Measurements from ENCODE around the gene VMP1.
A peak's percentile ranks its signal among the peaks of the same experiment; 100 is the strongest.
"Not testable (repeated sequence)": the region's sequence is repeated elsewhere in the genome, so short reads cannot be mapped to it uniquely, and the experiment has no call there.

VMP1 gene

DNA sequence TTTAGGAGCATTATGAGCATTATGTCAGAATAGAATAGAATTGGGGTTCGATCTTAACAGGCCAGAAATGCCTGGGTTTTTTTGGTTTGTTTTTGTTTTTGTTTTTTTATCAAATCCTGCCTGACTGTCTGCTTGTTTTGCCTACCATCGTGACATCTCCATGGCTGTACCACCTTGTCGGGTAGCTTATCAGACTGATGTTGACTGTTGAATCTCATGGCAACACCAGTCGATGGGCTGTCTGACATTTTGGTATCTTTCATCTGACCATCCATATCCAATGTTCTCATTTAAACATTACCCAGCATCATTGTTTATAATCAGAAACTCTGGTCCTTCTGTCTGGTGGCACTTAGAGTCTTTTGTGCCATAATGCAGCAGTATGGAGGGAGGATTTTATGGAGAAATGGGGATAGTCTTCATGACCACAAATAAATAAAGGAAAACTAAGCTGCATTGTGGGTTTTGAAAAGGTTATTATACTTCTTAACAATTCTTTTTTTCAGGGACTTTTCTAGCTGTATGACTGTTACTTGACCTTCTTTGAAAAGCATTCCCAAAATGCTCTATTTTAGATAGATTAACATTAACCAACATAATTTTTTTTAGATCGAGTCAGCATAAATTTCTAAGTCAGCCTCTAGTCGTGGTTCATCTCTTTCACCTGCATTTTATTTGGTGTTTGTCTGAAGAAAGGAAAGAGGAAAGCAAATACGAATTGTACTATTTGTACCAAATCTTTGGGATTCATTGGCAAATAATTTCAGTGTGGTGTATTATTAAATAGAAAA lies 133.8 kb downstream of the VMP1 start:
- peak; percentile 61 for DNase-seq (ENCODE audit: low spot score)

- DNase-seq (ENCODE audit: low spot score): not testable (repeated sequence)
Measured at GRCh38 chr17:59841882-59842263, 134.4 kb downstream of the VMP1 start.

GRCh38 chr17:59842901-59843652 lies 135.6 kb downstream of the VMP1 start:
- DNase-seq (ENCODE audit: low spot score): peak; percentile 90

DNA sequence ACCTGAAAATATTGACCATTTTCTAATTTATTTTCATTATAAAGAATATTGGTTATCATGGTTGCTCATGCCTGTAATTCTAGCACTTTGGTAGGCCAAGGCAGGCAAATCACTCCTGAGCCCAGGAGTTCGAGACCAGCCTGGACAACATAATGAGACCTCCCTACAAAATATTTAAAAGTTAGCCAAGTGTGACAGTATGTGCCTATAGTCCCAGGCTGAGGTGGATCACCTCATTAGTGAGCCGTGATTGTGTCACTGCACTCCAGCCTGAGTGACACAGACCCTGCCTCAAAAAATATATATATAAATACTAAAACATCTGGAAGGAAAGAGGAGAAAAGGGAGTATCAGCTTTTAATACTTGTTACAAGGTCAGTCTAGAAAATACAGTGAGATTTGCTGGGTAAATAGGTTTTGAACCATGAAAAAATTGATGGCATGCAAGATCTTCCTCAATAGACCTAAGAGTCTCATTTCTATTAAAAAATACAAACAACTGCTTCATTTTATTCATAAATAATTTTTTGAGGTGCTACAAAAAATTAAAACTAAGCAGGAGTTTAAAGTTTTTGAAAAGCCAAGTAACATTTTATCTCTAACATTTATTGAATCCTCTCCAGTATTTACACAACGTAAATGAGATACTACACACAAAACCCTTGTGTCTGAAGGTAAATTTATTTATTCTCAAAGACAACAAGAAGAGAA lies 137.6 kb downstream of the VMP1 start:
- no peak for DNase-seq (ENCODE audit: low spot score)

DNA sequence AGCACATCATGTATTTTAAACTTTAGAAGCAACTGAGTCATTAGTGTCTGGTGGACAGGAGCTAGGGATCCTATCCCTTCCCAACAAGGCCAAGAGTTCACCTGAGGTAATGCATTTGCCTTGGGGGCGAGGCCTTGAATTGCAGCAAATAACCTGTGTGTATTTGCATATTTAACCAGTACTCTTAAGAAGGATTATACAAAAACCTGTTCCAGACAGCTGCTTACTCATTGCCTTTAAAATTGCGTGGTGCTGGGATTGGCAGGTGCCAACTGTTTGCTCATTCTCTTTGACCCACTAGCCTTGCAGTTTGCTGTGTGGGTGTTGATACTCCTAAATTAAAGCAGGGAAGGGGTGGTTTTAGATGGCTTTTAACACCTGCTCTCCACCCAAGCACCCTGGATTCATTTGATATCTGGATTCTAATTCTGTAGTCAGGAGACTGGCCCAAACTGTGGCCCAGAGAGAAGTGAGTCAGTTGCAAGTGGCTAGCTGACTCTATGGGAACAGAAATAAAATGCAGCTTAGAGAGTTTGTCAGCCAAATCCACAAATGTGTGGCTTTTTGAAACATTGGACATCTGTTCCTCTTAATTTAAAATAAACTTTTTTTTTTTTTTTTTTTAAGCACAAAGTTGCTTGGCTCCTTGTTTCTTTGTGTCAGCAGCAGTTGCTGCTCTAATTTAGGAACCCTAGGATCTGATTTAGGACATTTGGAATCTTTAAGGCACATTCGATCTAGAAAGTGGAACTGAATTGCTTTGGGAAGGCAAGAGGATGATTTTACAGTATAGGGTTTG lies 138.3 kb downstream of the VMP1 start:
- DNase-seq (ENCODE audit: low spot score): peak; percentile 64

GRCh38 chr17:59846394-59847165 lies 139.1 kb downstream of the VMP1 start:
- DNase-seq (ENCODE audit: low spot score): peak; percentile 82

- no peak for DNase-seq (ENCODE audit: low spot score)
Measured at GRCh38 chr17:59848385-59848668, 140.9 kb downstream of the VMP1 start.

GRCh38 chr17:59848778-59849177 lies 141.3 kb downstream of the VMP1 start:
- DNase-seq (ENCODE audit: low spot score): peak; percentile 92

DNA sequence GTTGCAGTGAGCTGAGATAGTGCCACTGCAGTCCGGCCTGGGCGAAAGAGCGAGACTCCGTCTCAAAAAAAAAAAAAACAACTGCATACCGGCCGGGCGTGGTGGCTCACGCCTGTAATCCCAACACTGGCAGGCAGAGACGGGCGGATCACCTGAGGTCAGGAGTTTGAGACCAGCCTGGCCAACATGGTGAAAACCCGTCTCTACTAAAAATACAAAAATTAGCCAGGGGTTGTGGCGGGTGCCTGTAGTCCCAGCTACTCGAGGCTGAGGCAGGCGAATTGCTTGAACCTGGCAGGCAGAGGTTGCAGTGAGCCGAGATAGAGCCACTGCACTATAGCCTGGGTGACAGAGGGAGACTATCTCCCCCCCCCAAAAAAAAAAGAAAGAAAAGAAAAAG lies 142.9 kb downstream of the VMP1 start:
- DNase-seq (ENCODE audit: low spot score): not testable (repeated sequence)

DNA sequence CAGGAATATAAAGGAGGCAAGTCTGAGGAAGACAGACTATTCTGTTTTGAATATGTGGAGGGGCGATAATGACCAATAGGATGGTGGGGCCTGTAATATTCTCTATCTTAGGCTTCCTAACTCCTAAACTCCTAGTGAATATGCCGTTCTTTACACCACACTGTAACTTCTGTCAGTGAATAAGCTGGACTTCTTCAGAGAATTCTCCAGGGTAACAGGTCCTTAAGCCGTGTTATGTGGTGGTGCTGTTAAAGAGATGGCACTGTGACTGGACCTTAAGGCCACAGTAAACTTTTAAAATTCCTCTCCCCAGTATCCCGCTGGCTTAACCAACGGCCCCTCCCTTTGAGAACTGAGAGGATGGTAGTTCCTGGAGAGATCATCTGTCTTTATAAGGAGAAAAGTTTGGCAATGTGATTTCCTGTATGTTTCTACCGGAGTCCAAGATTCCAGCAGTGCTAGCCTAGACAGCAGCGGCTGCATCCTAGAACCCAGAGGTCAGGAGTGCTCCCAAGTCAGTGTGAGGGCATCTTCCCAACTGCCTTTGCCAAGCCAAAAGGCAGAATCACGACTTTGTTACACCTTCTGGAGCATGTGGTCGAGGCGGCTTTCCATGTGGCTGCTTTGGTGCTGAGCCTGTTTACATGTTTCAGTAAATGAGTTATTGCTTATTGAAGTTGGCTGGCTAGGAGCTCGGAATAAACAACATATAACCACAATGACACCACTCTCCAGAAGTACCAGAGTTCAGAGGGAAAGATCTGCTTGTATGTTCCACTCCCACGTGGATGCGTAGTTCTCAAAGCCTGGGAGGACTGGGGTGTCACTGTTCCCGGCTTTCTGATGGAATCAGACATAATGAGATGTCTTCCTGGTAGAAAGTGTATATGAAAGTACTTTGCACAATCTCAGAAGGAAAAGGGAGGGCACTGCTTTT lies 144.3 kb downstream of the VMP1 start:
- no peak for DNase-seq (ENCODE audit: low spot score)

- DNase-seq (ENCODE audit: low spot score): not testable (repeated sequence)
Measured at GRCh38 chr17:59852847-59853167, 145.4 kb downstream of the VMP1 start.

DNA sequence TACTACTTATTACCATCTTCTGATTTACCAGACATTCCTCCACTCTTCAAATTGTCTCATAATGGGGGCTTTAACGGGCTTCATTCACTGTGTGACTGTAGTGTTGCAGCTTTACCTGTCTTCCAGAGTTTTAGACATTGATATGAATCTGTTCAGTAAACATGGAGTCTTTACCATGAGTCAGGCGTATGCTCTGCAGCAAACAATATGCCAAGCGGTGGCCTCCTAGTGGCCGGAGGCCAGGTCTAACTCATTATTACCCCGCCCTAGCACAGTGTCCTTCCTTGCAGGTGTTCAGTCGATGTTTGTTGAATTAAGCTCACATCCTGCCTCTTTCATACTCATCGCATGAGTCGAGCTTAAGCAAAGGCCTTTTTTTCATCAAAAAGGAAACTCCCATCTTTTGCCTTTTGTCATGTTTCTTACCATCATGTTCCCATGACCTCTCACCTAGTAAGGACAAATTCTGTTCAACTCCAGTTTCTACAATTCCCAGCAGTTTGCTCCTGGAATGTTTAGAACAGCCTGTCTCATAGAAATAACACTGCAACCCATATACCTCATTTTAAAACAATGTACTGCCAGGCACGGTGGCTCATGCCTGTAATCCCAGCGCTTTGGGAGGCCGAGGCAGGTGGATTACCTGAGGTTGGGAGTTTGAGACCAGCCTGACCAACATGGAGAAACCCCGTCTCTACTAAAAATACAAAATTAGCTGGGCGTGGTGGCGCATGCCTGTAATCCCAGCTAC lies 145.9 kb downstream of the VMP1 start:
- DNase-seq (ENCODE audit: low spot score): peak; percentile 68

DNA sequence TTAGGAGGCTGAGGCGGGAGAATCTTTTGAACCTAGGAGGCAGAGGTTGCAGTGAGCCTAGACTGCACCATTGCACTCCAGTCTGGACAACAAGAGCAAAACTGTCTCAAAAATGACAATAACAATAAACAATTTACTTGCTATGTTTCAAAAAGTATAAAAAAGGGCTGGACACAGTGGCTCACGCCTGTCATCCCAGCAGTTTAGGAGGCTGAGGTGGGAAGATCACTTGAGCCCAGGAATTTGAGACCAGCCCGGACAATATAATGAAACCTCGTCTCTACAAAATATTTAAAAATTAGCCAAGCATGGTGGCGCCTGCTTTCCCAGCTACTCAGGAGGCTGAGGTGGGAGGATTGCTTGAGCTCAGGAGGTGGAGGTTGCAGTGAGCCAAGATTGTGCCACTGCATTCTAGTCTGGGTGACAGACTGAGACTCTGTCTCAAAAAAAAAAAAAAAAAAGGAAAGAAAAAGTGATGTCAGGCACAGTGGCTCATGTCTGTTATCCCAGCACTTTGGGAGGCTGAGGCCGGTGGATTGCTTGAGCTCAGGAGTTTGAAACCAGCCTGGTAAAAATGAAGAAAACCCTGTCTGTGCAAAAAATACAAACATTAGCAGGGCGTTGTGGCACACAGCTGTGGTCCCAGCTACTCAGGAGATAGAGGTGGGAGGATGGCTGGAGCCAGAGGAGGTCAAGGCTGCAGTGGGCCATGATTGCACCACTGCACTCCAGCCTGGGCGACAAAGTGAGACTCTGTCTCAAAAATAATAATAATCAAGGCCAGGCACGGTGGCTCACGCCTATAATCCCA lies 146.7 kb downstream of the VMP1 start:
- DNase-seq (ENCODE audit: low spot score): not testable (repeated sequence)

DNA sequence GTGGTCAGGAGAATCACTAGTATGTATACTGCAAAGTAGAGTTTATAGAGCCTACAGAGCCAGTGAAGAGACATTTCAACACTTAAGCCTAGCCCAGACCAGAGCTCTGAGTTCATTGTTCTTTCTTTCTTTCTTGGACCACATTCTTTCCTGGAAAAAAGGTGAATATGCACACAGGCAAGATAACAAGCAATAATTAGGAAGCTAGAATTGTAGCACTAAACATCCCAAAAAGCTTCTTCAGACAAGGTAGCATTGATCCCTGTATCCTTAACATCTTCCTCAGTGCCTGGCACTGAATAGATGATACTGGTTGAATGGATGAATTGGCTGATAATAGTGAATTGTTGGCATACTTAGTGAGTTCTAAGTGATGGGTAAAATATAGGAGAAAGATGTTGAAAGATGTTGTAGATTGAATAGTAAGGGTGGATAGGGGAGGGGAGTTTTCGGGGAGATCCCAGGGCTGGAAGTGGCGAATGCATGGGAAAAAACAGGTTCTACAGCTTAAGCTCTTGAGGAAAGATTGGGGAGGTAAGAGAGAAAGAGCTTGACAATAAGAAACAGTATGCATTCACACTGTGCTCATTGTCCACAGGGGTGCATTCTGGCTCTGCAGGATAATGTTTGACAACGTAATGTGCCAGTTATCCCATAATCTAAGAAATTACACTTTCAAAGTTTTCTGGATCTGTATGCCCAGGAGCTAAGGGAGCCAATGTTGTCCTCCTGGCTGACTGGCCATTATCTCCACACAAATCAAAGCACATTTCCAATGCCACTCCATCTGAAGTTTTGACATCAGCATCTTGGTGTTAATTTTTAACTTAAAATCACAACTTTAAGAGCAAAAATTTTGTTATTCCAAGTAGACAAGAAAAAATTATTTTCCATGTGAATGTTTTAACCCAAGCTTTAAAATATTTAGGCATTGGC lies 149.7 kb downstream of the VMP1 start:
- no peak for DNase-seq (ENCODE audit: low spot score)

- no peak for DNase-seq (ENCODE audit: low spot score)
Measured at GRCh38 chr17:59858167-59858816, 150.8 kb downstream of the VMP1 start.

GRCh38 chr17:59858932-59859331 lies 151.5 kb downstream of the VMP1 start:
- DNase-seq (ENCODE audit: low spot score): no peak

- peak; percentile 17 for DNase-seq (ENCODE audit: low spot score)
Measured at GRCh38 chr17:59859444-59860025, 152.1 kb downstream of the VMP1 start.
